CD4-positive, CD25-positive, alpha-beta regulatory T cell (primary cell): ENCODE measurements around the gene ZDHHC6. TPM values are rescaled to one million over a fixed set of nuclear protein-coding genes. Genes with fewer than 3 reads are reported as not detected.

Experiments used
- ATAC-seq, 2 donors: fragments of 150-1000 bp; cut with Tn5 transposase; one replicate each; pipeline ENCODE4 v1.10.0; 2021; ENCODE audit warnings: low read depth in 2 of 2, moderate number of reproducible peaks in 2 of 2, moderate library complexity in 1 of 2
- DNase-seq, 3 donors: peaks; one replicate each; pipeline versions ENCODE4 v3.0.0 to v3.0.0-alpha.2; 2012 to 2022; ENCODE audit warnings: mixed read lengths in 1 of 3
- H3K27ac ChIP-seq: one replicate; pipeline ENCODE4 v1.7.0; 2013; ENCODE audit warnings: mild to moderate bottlenecking, low read length; ENCODE audit not compliant: insufficient read depth, poor library complexity, severe bottlenecking
- H3K27me3 ChIP-seq: one replicate; pipeline ENCODE4 v1.7.0; 2013; ENCODE audit warnings: low read length; ENCODE audit not compliant: control insufficient read depth, insufficient read depth
- H3K36me3 ChIP-seq: one replicate; pipeline ENCODE4 v1.7.0; 2013; ENCODE audit warnings: mild to moderate bottlenecking, low read length, moderate library complexity; ENCODE audit not compliant: control insufficient read depth, insufficient read depth
- H3K4me1 ChIP-seq: 2 replicates; pipeline ENCODE4 v1.7.0; 2013; ENCODE audit warnings: mild to moderate bottlenecking, low read length; ENCODE audit not compliant: insufficient read depth, control insufficient read depth, poor library complexity, severe bottlenecking
- H3K4me3 ChIP-seq: one replicate; pipeline ENCODE4 v1.7.0; 2013; ENCODE audit warnings: low read depth, mild to moderate bottlenecking, low read length, moderate library complexity
- H3K9me3 ChIP-seq, 2 experiments: 1 replicate in 1 of 2; 2 replicates in 1 of 2; pipeline ENCODE4 v1.7.0; 2013; ENCODE audit warnings: low read length in 2 of 2, mild to moderate bottlenecking in 1 of 2, moderate library complexity in 1 of 2; ENCODE audit not compliant: control insufficient read depth in 2 of 2
- H3K27ac Mint-ChIP-seq, 3 donors: one replicate each; pipeline ENCODE4 v1.8.0; 2020 to 2022; ENCODE audit warnings: mild to moderate bottlenecking in 3 of 3, mixed read lengths in 3 of 3, moderate library complexity in 2 of 3
- H3K27me3 Mint-ChIP-seq: one replicate; pipeline ENCODE4 v1.8.0; 2022; ENCODE audit warnings: mild to moderate bottlenecking, mixed read lengths
- H3K36me3 Mint-ChIP-seq: one replicate; pipeline ENCODE4 v1.8.0; 2020; ENCODE audit warnings: mixed read lengths
- H3K4me1 Mint-ChIP-seq, 4 donors: one replicate each; pipeline ENCODE4 v1.8.0; 2020 to 2022; ENCODE audit warnings: mixed read lengths in 4 of 4, mild to moderate bottlenecking in 1 of 4
- H3K4me3 Mint-ChIP-seq, 4 donors: one replicate each; pipeline ENCODE4 v1.8.0; 2020 to 2022; ENCODE audit warnings: mild to moderate bottlenecking in 4 of 4, mixed read lengths in 4 of 4, moderate library complexity in 3 of 4
- H3K9me3 Mint-ChIP-seq, 7 donors: one replicate each; pipeline ENCODE4 v1.8.0; 2020 to 2022; ENCODE audit warnings: mixed read lengths in 7 of 7, mild to moderate bottlenecking in 3 of 7, moderate library complexity in 2 of 7
- polyA plus RNA-seq, 4 donors: library from polyadenylated mRNA; unstranded; fragments of 300-500 nt; fragmentation: Illumina TruSeq; gene quantifications; one replicate each; pipeline ENCODE4 v1.2.3, GENCODE V29; 2021
- total RNA-seq: library from RNA; stranded (reverse); gene quantifications from one replicate; pipeline ENCODE4 v1.2.3, GENCODE V29; 2022

The ZDHHC6 gene
- total RNA-seq (36.6 TPM), polyA plus RNA-seq (10 to 100 TPM; 39.6 to 60.7 (median 49.3) TPM)

- Mint-ChIP-seq H3K4me1 (peaks cover 29 to 75% (median 56%) of the 10 kb centered on the region in 4 donors), H3K27me3 (no peaks in the 10 kb centered on the region), H3K27ac (peak within 1 kb of the TSS; percentile 94 to 100 (median 96)), H3K36me3 (peaks cover 20% of the 10 kb centered on the region), H3K4me3 (peak within 1 kb of the TSS; percentile 91 to 95 (median 94)), H3K9me3 (peaks cover 0 to 3% (median 0%) of the 10 kb centered on the region in 7 donors)
- peak within 1 kb of the TSS; percentile 89 for H3K27ac ChIP-seq
- no peaks in the 10 kb centered on the region for H3K27me3 ChIP-seq
- H3K4me3 ChIP-seq, result peak within 1 kb of the TSS; percentile 99
- H3K4me1 ChIP-seq, result peaks cover 32% of the 10 kb centered on the region
- peaks cover 22% of the 10 kb centered on the region for H3K36me3 ChIP-seq
- no peaks in the 10 kb centered on the region for H3K9me3 ChIP-seq
- ATAC-seq (peak; percentile 91), DNase-seq (peak; percentile 77 to 92 (median 88))
Observed at GRCh38 chr10:112446855-112447619, at the start of gene ZDHHC6, which contains the start of gene VTI1A. Gene ZDHHC6, minus strand, starts transcription at chr10:112446914. Its CDS starts 1,478 bp downstream, at chr10:112445436. Gene VTI1A, plus strand, starts transcription at chr10:112447215. Its CDS starts 159 bp downstream, at chr10:112447374.

GRCh38 chr10:112492736-112493135 is 46.0 kb upstream of the ZDHHC6 start:
- Histone ChIP-seq H3K36me3 (no peaks in the 10 kb centered on the region), H3K4me1 (no peaks in the 10 kb centered on the region), H3K9me3 (no peaks in the 10 kb centered on the region), H3K27ac (no peak overlapping the region), H3K4me3 (no peak overlapping the region), H3K27me3 (no peaks in the 10 kb centered on the region)
- DNase-seq (no peak), ATAC-seq (no peak)
- no peak overlapping the region for H3K27ac Mint-ChIP-seq
- H3K4me3 Mint-ChIP-seq, result no peak overlapping the region
- H3K36me3 Mint-ChIP-seq, result peaks cover 10% of the 10 kb centered on the region
- no peaks in the 10 kb centered on the region for H3K27me3 Mint-ChIP-seq
- peaks cover 9 to 24% (median 19%) of the 10 kb centered on the region in 4 donors for H3K4me1 Mint-ChIP-seq
- no peaks in the 10 kb centered on the region for H3K9me3 Mint-ChIP-seq

GRCh38 chr10:112491144-112491543 is 44.4 kb upstream of the ZDHHC6 start:
- no peaks in the 10 kb centered on the region for H3K4me1 ChIP-seq
- Mint-ChIP-seq H3K4me1 (peaks cover 4 to 23% (median 16%) of the 10 kb centered on the region in 4 donors), H3K27me3 (no peaks in the 10 kb centered on the region), H3K27ac (no peak overlapping the region), H3K36me3 (peaks cover 5% of the 10 kb centered on the region), H3K9me3 (no peaks in the 10 kb centered on the region), H3K4me3 (no peak overlapping the region)
- H3K27ac ChIP-seq, result no peak overlapping the region
- DNase-seq (no peak), ATAC-seq (no peak)
- no peaks in the 10 kb centered on the region for H3K9me3 ChIP-seq
- H3K4me3 ChIP-seq, result no peak overlapping the region
- no peaks in the 10 kb centered on the region for H3K36me3 ChIP-seq
- no peaks in the 10 kb centered on the region for H3K27me3 ChIP-seq

GRCh38 chr10:112490545-112490944 is 43.8 kb upstream of the ZDHHC6 start:
- H3K4me1 ChIP-seq, result no peaks in the 10 kb centered on the region
- Mint-ChIP-seq H3K27ac (no peak overlapping the region), H3K36me3 (peaks cover 5% of the 10 kb centered on the region), H3K9me3 (no peaks in the 10 kb centered on the region), H3K4me1 (peaks cover 4 to 26% (median 16%) of the 10 kb centered on the region in 4 donors), H3K4me3 (no peak overlapping the region), H3K27me3 (no peaks in the 10 kb centered on the region)
- no peaks in the 10 kb centered on the region for H3K36me3 ChIP-seq
- DNase-seq (no peak), ATAC-seq (no peak)
- H3K27ac ChIP-seq, result no peak overlapping the region
- H3K9me3 ChIP-seq, result no peaks in the 10 kb centered on the region
- no peaks in the 10 kb centered on the region for H3K27me3 ChIP-seq
- no peak overlapping the region for H3K4me3 ChIP-seq

GRCh38 chr10:112487964-112488363 is 41.2 kb upstream of the ZDHHC6 start:
- ATAC-seq, result no peak
- peaks cover 12 to 26% (median 20%) of the 10 kb centered on the region in 4 donors for H3K4me1 Mint-ChIP-seq
- no peaks in the 10 kb centered on the region for H3K27me3 Mint-ChIP-seq
- H3K27ac Mint-ChIP-seq, result no peak overlapping the region
- peaks cover 13% of the 10 kb centered on the region for H3K36me3 Mint-ChIP-seq
- Histone ChIP-seq H3K9me3 (no peaks in the 10 kb centered on the region), H3K4me3 (no peak overlapping the region), H3K27me3 (no peaks in the 10 kb centered on the region), H3K4me1 (no peaks in the 10 kb centered on the region), H3K36me3 (no peaks in the 10 kb centered on the region), H3K27ac (no peak overlapping the region)
- no peak overlapping the region for H3K4me3 Mint-ChIP-seq
- no peaks in the 10 kb centered on the region for H3K9me3 Mint-ChIP-seq
- no peak for DNase-seq

GRCh38 chr10:112484399-112484798 is 37.7 kb upstream of the ZDHHC6 start:
- no peak for DNase-seq
- no peaks in the 10 kb centered on the region for H3K27me3 Mint-ChIP-seq
- H3K36me3 Mint-ChIP-seq, result peaks cover 20% of the 10 kb centered on the region
- no peak for ATAC-seq
- no peak overlapping the region for H3K4me3 Mint-ChIP-seq
- H3K4me1 Mint-ChIP-seq, result peaks cover 11 to 19% (median 15%) of the 10 kb centered on the region in 4 donors
- H3K4me1 ChIP-seq, result no peaks in the 10 kb centered on the region
- no peak overlapping the region for H3K4me3 ChIP-seq
- H3K27ac Mint-ChIP-seq, result no peak overlapping the region
- no peaks in the 10 kb centered on the region for H3K9me3 ChIP-seq
- H3K36me3 ChIP-seq, result no peaks in the 10 kb centered on the region
- no peaks in the 10 kb centered on the region for H3K9me3 Mint-ChIP-seq
- H3K27ac ChIP-seq, result no peak overlapping the region
- no peaks in the 10 kb centered on the region for H3K27me3 ChIP-seq

GRCh38 chr10:112481602-112482001 is 34.9 kb upstream of the ZDHHC6 start:
- Histone ChIP-seq H3K36me3 (no peaks in the 10 kb centered on the region), H3K27ac (no peak overlapping the region), H3K9me3 (no peaks in the 10 kb centered on the region), H3K27me3 (no peaks in the 10 kb centered on the region), H3K4me3 (no peak overlapping the region), H3K4me1 (no peaks in the 10 kb centered on the region)
- Mint-ChIP-seq H3K9me3 (no peaks in the 10 kb centered on the region), H3K27ac (no peak overlapping the region), H3K36me3 (peaks cover 19% of the 10 kb centered on the region), H3K27me3 (no peaks in the 10 kb centered on the region), H3K4me3 (no peak overlapping the region), H3K4me1 (peaks cover 10 to 21% (median 15%) of the 10 kb centered on the region in 4 donors)
- DNase-seq (no peak), ATAC-seq (no peak)
